HEK293T (cell line): ENCODE measurements around the gene KREMEN2.

Source experiments
- CTCF ChIA-PET: fragments of 350-600 bp; formaldehyde crosslinking; extraction: SDS; loops from one replicate; lab custom pipeline; 2021; ENCODE audit warnings: antibody characterized with exemption, inconsistent platforms; lab: Yijun Ruan, JAX
- POLR2A ChIA-PET: fragments of 350-600 bp; formaldehyde crosslinking; extraction: SDS; loops from one replicate; lab custom pipeline; 2020; ENCODE audit warnings: antibody characterized with exemption, inconsistent platforms; lab: Yijun Ruan, JAX
- DNase-seq: peaks from one replicate; pipeline ENCODE4 v3.0.0; 2012; ENCODE audit warnings: mixed read lengths; ENCODE audit errors: extremely low spot score
- ARNT ChIP-seq: fragments of 450-650 bp; IDR thresholded peaks from 2 replicates; pipeline ENCODE4 v1.6.1; 2017; ENCODE audit warnings: mild to moderate bottlenecking
- BHLHE40 ChIP-seq: fragments of 450-650 bp; IDR thresholded peaks from 2 replicates; pipeline ENCODE4 v1.6.1; 2016; ENCODE audit warnings: mild to moderate bottlenecking, moderate library complexity, borderline replicate concordance
- CTBP1 ChIP-seq: fragments of 450-650 bp; IDR thresholded peaks from 2 replicates; pipeline ENCODE4 v1.6.1; 2016; ENCODE audit warnings: borderline replicate concordance
- ELF4 ChIP-seq: fragments of 450-650 bp; IDR thresholded peaks from 2 replicates; pipeline ENCODE4 v1.6.1; 2017; ENCODE audit warnings: antibody characterized with exemption
- FOXA1 ChIP-seq: fragments of 450-650 bp; IDR thresholded peaks from 2 replicates; pipeline ENCODE4 v1.6.1; 2016; ENCODE audit warnings: mild to moderate bottlenecking
- FOXK2 ChIP-seq: fragments of 450-650 bp; IDR thresholded peaks from 2 replicates; pipeline ENCODE4 v1.6.1; 2016; ENCODE audit warnings: mild to moderate bottlenecking
- FOXM1 ChIP-seq: fragments of 450-650 bp; IDR thresholded peaks from 2 replicates; pipeline ENCODE4 v1.6.1; 2017; ENCODE audit warnings: mild to moderate bottlenecking, borderline replicate concordance
- HDGF ChIP-seq: fragments of 450-650 bp; IDR thresholded peaks from 2 replicates; pipeline ENCODE4 v1.6.1; 2017; ENCODE audit warnings: antibody characterized with exemption, borderline replicate concordance
- L3MBTL2 ChIP-seq: fragments of 450-650 bp; conservative IDR thresholded peaks from 2 replicates; pipeline ENCODE4 v1.6.1; 2016; ENCODE audit warnings: mild to moderate bottlenecking
- LEF1 ChIP-seq: fragments of 450-650 bp; IDR thresholded peaks from 2 replicates; pipeline ENCODE4 v1.6.1; 2017; ENCODE audit warnings: mild to moderate bottlenecking, borderline replicate concordance
- NFRKB ChIP-seq: fragments of 450-650 bp; IDR thresholded peaks from 2 replicates; pipeline ENCODE4 v1.6.1; 2016; ENCODE audit warnings: mild to moderate bottlenecking, moderate library complexity
- PKNOX1 ChIP-seq: fragments of 450-650 bp; IDR thresholded peaks from 2 replicates; pipeline ENCODE4 v1.6.1; 2016
- SP1 ChIP-seq: fragments of 450-650 bp; IDR thresholded peaks from 2 replicates; pipeline ENCODE4 v1.6.1; 2017
- SUZ12 ChIP-seq: fragments of 450-650 bp; IDR thresholded peaks from 2 replicates; pipeline ENCODE4 v1.6.1; 2016; ENCODE audit warnings: mild to moderate bottlenecking
- TARDBP ChIP-seq: fragments of 450-650 bp; IDR thresholded peaks from 2 replicates; pipeline ENCODE4 v1.6.1; 2016
- ZNF384 ChIP-seq: fragments of 450-650 bp; IDR thresholded peaks from 2 replicates; pipeline ENCODE4 v1.6.1; 2016

Gene KREMEN2

GRCh38 chr16:3013998-3014690, 50.1 kb downstream of the KREMEN2 start:
- ChIA-PET POLR2A (interaction anchor here (0.7 kb wide), 1 partner anchor 31 kb away, joined by 3 read pairs; no protein-coding TSS in a partner anchor), CTCF (interaction anchor here (0.8 kb wide), 1 partner anchor 17 kb away, joined by 3 read pairs; no protein-coding TSS in a partner anchor)
- DNase-seq: no peak
- no peak for TF ChIP-seq CTBP1

GRCh38 chr16:3014971-3015370, 50.9 kb downstream of the KREMEN2 start:
- TF ChIP-seq BHLHE40 (no peak), ZNF384 (no peak), SP1 (no peak), PKNOX1 (no peak), TARDBP (no peak), ELF4 (no peak), HDGF (no peak), FOXM1 (no peak), FOXK2 (no peak)
- ChIA-PET POLR2A (no interaction called here), CTCF (no interaction called here)
- DNase-seq: no peak

GRCh38 chr16:3015865-3016521, 51.9 kb downstream of the KREMEN2 start:
- TF ChIP-seq FOXK2 (no peak), TARDBP (no peak), PKNOX1 (no peak), LEF1 (no peak), ELF4 (no peak), FOXM1 (no peak), BHLHE40 (no peak), HDGF (no peak), ARNT (no peak), SUZ12 (no peak), SP1 (no peak), FOXA1 (no peak), ZNF384 (no peak), CTBP1 (no peak), L3MBTL2 (no peak), NFRKB (no peak)
- DNase-seq: no peak
- POLR2A ChIA-PET: no interaction called here
- CTCF ChIA-PET: no interaction called here

- TF ChIP-seq FOXK2: no peak
- TF ChIP-seq FOXA1: no peak
- no peak for TF ChIP-seq HDGF
- TF ChIP-seq ELF4: no peak
- TF ChIP-seq FOXM1: no peak
- no peak for TF ChIP-seq NFRKB
- no peak for TF ChIP-seq SP1
- no peak for TF ChIP-seq BHLHE40
- TF ChIP-seq TARDBP: no peak
- TF ChIP-seq ARNT: no peak
- no peak for TF ChIP-seq CTBP1
- no peak for TF ChIP-seq LEF1
- no peak for TF ChIP-seq PKNOX1
- no peak for TF ChIP-seq L3MBTL2
- no peak for TF ChIP-seq SUZ12
- no peak for TF ChIP-seq ZNF384
- ChIA-PET POLR2A (no interaction called here), CTCF (no interaction called here)
- DNase-seq: no peak
Observed at GRCh38 chr16:3017344-3017743, 53.3 kb downstream of the KREMEN2 start.
